HL-60/S4 treated with retinoic acid at 250 ng/mL for 4 days and 3 days (cell line): ENCODE data around the gene NABP2.
"Not testable (repeated sequence)": the region's sequence is repeated elsewhere in the genome, so short reads cannot be mapped to it uniquely, and the experiment has no call there.

ENCODE experiments used
- in situ Hi-C: fragments of 300-500 bp; cut with MboI; formaldehyde crosslinking; loops from 2 replicates; pipeline ENCODE4 v1.7.0; 2022; ENCODE audit warnings: low sequenced_read_pairs

The NABP2 gene

GRCh38 chr12:56243731-56244181 lies 19.6 kb downstream of the NABP2 start:
- in situ Hi-C loops = no loop called here

- in situ Hi-C loops = no loop called here
Observed at GRCh38 chr12:56244494-56244893, 20.4 kb downstream of the NABP2 start.

GRCh38 chr12:56247923-56248322 lies 23.8 kb downstream of the NABP2 start:
- in situ Hi-C loops = no loop called here

GRCh38 chr12:56248711-56249110 lies 24.6 kb downstream of the NABP2 start:
- in situ Hi-C loops = no loop called here

- in situ Hi-C loops = no loop called here
Observed at GRCh38 chr12:56252649-56253048, 28.5 kb downstream of the NABP2 start.

- in situ Hi-C loops = no loop called here
Observed at GRCh38 chr12:56253091-56253490, 28.9 kb downstream of the NABP2 start.

GRCh38 chr12:56255671-56256070 lies 31.5 kb downstream of the NABP2 start:
- in situ Hi-C loops = no loop called here

GRCh38 chr12:56256326-56256960 lies 32.3 kb downstream of the NABP2 start:
- in situ Hi-C loops = no loop called here

- in situ Hi-C loops = no loop called here
Observed at GRCh38 chr12:56257071-56257470, 32.9 kb downstream of the NABP2 start.

- in situ Hi-C loops = no loop called here
Observed at GRCh38 chr12:56257491-56258067, 33.4 kb downstream of the NABP2 start.

GRCh38 chr12:56258068-56258819 lies 34.1 kb downstream of the NABP2 start, which contains the start of gene ANKRD52:
ANKRD52 (minus strand) TSS chr12:56258384; CDS start chr12:56258269, 115 bp downstream.
- in situ Hi-C loops = no loop called here

- in situ Hi-C loops = no loop called here
Observed at GRCh38 chr12:56258820-56259183, 34.7 kb downstream of the NABP2 start.

GRCh38 chr12:56260380-56260779 lies 36.2 kb downstream of the NABP2 start:
- in situ Hi-C loops = no loop called here

- in situ Hi-C loops = no loop called here
Observed at GRCh38 chr12:56260921-56261320, 36.8 kb downstream of the NABP2 start.

GRCh38 chr12:56261503-56262232 lies 37.5 kb downstream of the NABP2 start:
- in situ Hi-C loops = no loop called here

- in situ Hi-C loops = not testable (repeated sequence)
Observed at GRCh38 chr12:56262955-56263354, 38.8 kb downstream of the NABP2 start.

- in situ Hi-C loops = not testable (repeated sequence)
Observed at GRCh38 chr12:56266068-56266692, 42.0 kb downstream of the NABP2 start.

GRCh38 chr12:56266693-56267442 lies 42.7 kb downstream of the NABP2 start, which contains the start of gene COQ10A:
COQ10A (plus strand) TSS chr12:56266942; CDS start chr12:56267119, 177 bp downstream.
- in situ Hi-C loops = no loop called here

- in situ Hi-C loops = no loop called here
Observed at GRCh38 chr12:56267443-56268071, 43.4 kb downstream of the NABP2 start.

- in situ Hi-C loops = no loop called here
Observed at GRCh38 chr12:56271031-56271430, 46.9 kb downstream of the NABP2 start.
